Sigmoid colon (tissue), 7 donors: ENCODE measurements around the gene PCSK9. TPM values are rescaled to one million over a fixed set of nuclear protein-coding genes. Genes with fewer than 3 reads are reported as not detected.

Experiments used
- DNase-seq: peaks from one replicate; pipeline ENCODE4 v3.0.0-alpha.2; 2019
- H3K27ac ChIP-seq, 4 donors: fragments of 200-600 bp; sonication (generic); one replicate each; pipeline ENCODE4 v1.5.1; 2016 to 2019; ENCODE audit warnings: mild to moderate bottlenecking in 1 of 4
- H3K27me3 ChIP-seq, 3 donors: fragments of 200-600 bp; sonication (generic); one replicate each; pipeline ENCODE4 v1.5.1; 2019; ENCODE audit warnings: mild to moderate bottlenecking in 1 of 3
- H3K36me3 ChIP-seq, 4 donors: fragments of 200-600 bp; sonication (generic); one replicate each; pipeline ENCODE4 v1.5.1; 2016 to 2019
- H3K4me1 ChIP-seq, 4 donors: fragments of 200-600 bp; sonication (generic); one replicate each; pipeline ENCODE4 v1.5.1; 2017 to 2019
- H3K4me3 ChIP-seq, 4 donors: fragments of 200-600 bp; sonication (generic); one replicate each; pipeline ENCODE4 v1.5.1; 2017 to 2019; ENCODE audit warnings: mild to moderate bottlenecking in 2 of 4, moderate library complexity in 1 of 4
- H3K9me3 ChIP-seq, 4 donors: fragments of 200-600 bp in 3 of 4; sonication (generic) in 3 of 4; one replicate each; pipeline versions ENCODE4 v1.5.1 to v1.6.1; 2013 to 2019
- CTCF ChIP-seq, 4 experiments: fragments of 450-650 bp in 3 of 4; fragments of 200-600 bp in 1 of 4; IDR thresholded peaks; one replicate each; pipeline ENCODE4 v1.5.1; 2016 to 2019; ENCODE audit warnings: antibody characterized with exemption in 4 of 4, mild to moderate bottlenecking in 3 of 4, moderate library complexity in 2 of 4
- EP300 ChIP-seq, 4 donors: sonication (generic); formaldehyde crosslinking; IDR thresholded peaks; one replicate each; pipeline ENCODE4 v1.6.1; 2017; ENCODE audit warnings: antibody characterized with exemption in 4 of 4
- POLR2A ChIP-seq, 2 donors: fragments of 450-650 bp; IDR thresholded peaks; one replicate each; pipeline ENCODE4 v1.6.1; 2016; ENCODE audit warnings: antibody characterized with exemption in 2 of 2, mild to moderate bottlenecking in 2 of 2, moderate library complexity in 2 of 2
- POLR2AphosphoS5 ChIP-seq, 4 donors: sonication (generic); formaldehyde crosslinking; IDR thresholded peaks; one replicate each; pipeline ENCODE4 v1.6.1; 2017; ENCODE audit warnings: antibody characterized with exemption in 4 of 4
- WGBS, 2 donors: extraction: QIAGEN DNeasy Blood & Tissue Kit; methylation state at CpG; one replicate each; pipeline ENCODE4 v1.1.7; 2013; 5-methylcytosine and 5-hydroxymethylcytosine counted together
- intact Hi-C: fragments of 100-400 bp; cut with DNase I; formaldehyde crosslinking; loops from one replicate; pipeline ENCODE4 v1.15.1; 2023
- polyA plus RNA-seq, 3 donors: library from polyadenylated mRNA; stranded (reverse); fragments of 200-250 nt; gene quantifications; one replicate each; pipeline ENCODE4 v1.2.3, GENCODE V29; 2013
- total RNA-seq, 4 donors: library from RNA; depleted of rRNA; stranded (reverse); fragments of >200 nt; gene quantifications; one replicate each; pipeline ENCODE4 v1.1.0, GENCODE V29; 2016
- donor health status: healthy with polysubstance abuse.
- donor health status: Bipolar disorder and iron deficiency.
- donor health status: healthy.

The PCSK9 gene
- total and polyA plus RNA-seq, 7 donors: 0.28 to 41.9 (median 3.4) TPM; not detected in 3

- WGBS, 2 donors: 78 to 79% methylated on average over 2 of the region's 2 CpGs
- Histone ChIP-seq H3K36me3 (peaks cover 39 to 100% (median 72%) of the 10 kb centered on the region in 4 donors), H3K27me3 (no peaks in the 10 kb centered on the region), H3K9me3 (no peaks in the 10 kb centered on the region), H3K4me1 (peaks cover 0 to 12% (median 0%) of the 10 kb centered on the region in 4 donors), H3K4me3 (no peak overlapping the region), H3K27ac (peak overlapping the region in 1 of 4 donors; percentile 30)
- intact Hi-C loops: no loop called here
- DNase-seq: no peak
- TF ChIP-seq POLR2AphosphoS5 (IDR thresholded peaks at IDR 0.05): no peak
- no peak for TF ChIP-seq POLR2A (IDR thresholded peaks at IDR 0.05)
- TF ChIP-seq EP300 (IDR thresholded peaks at IDR 0.05): no peak
- TF ChIP-seq CTCF (IDR thresholded peaks at IDR 0.05): no peak
These were observed 42.6 kb downstream of the PCSK9 start for GRCh38 chr1:55081905-55082296.

DNA sequence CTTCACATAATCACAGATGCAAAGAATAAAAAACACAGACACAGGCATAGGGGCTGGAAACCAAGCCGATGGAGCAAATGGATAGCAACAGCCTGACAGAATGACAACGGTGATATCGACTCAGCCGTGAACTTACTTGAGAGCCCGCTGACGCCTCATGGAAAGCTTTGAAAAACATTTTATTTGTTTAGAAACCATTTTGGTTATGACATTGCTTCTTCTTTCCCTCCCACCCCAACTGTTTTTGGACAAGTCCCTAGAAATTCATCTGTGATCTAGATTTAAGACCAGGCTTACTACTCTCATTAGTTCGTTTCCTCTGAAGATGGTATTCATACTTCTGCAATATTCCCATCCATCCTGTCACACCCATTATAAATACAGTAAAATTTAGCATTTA, 44.9 kb downstream of the PCSK9 start:
- Histone ChIP-seq H3K9me3 (no peaks in the 10 kb centered on the region), H3K27ac (no peak overlapping the region), H3K36me3 (peaks cover 28 to 100% (median 75%) of the 10 kb centered on the region in 4 donors), H3K4me3 (no peak overlapping the region), H3K27me3 (no peaks in the 10 kb centered on the region), H3K4me1 (peaks cover 0 to 12% (median 0%) of the 10 kb centered on the region in 4 donors)
- 94 to 95% methylated on average over 7 of the region's 7 CpGs for WGBS, 2 donors
- DNase-seq: no peak
- no peak for TF ChIP-seq POLR2A (IDR thresholded peaks at IDR 0.05)
- TF ChIP-seq EP300 (IDR thresholded peaks at IDR 0.05): no peak
- no peak for TF ChIP-seq CTCF (IDR thresholded peaks at IDR 0.05)
- no peak for TF ChIP-seq POLR2AphosphoS5 (IDR thresholded peaks at IDR 0.05)
- intact Hi-C loops: no loop called here

DNA sequence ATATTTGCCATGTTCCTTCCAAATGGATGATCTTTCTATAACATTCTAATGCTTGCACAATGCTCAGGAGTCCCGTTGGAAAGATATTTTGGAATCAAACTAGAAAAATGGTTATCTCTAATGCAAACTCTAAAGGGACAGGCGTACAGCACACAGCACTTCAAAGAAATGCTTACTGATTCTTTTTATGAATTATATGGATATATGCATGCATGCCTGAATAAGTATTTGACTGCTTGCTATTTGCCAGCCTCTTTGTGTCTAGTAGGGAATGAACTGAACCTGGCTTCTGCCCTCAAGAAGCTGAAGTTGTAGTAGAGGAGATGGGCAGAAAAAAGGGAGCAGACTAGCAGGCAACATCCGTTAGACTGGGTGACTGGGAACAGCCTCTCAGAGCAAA, 48.1 kb downstream of the PCSK9 start:
- no peak for DNase-seq
- no peak overlapping the region for H3K27ac ChIP-seq
- H3K36me3 ChIP-seq: peaks cover 36 to 100% (median 78%) of the 10 kb centered on the region in 4 donors
- no peaks in the 10 kb centered on the region for H3K4me1 ChIP-seq
- H3K27me3 ChIP-seq: no peaks in the 10 kb centered on the region
- intact Hi-C loops: no loop called here
- no peak overlapping the region for H3K4me3 ChIP-seq
- TF ChIP-seq CTCF (IDR thresholded peaks at IDR 0.05) (no peak), EP300 (IDR thresholded peaks at IDR 0.05) (no peak), POLR2AphosphoS5 (IDR thresholded peaks at IDR 0.05) (no peak), POLR2A (IDR thresholded peaks at IDR 0.05) (no peak)
- no peaks in the 10 kb centered on the region for H3K9me3 ChIP-seq
- 89 to 92% methylated on average over 3 of the region's 3 CpGs for WGBS, 2 donors

DNA sequence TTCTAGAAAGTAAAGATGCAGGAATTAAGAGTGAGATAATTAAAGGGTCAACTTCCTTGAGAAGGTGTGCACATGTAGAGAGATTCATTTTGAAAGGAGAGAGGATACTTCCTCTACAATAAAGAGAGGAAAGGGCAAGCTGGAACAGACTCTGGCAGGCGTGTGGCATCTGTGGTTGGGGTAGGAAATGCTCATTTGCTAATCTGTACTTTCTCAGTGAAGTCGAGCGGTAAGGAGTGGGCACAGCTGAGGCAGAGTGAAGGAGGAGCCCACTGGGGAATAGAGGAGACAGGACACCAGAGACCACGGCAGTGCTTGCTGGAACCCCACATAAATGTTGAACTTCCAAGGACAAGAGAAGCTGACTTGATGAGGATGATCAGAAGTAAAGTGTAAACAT, 49.1 kb downstream of the PCSK9 start:
- Histone ChIP-seq H3K27ac (no peak overlapping the region), H3K9me3 (no peaks in the 10 kb centered on the region), H3K4me1 (no peaks in the 10 kb centered on the region), H3K36me3 (peaks cover 42 to 100% (median 77%) of the 10 kb centered on the region in 4 donors), H3K27me3 (no peaks in the 10 kb centered on the region), H3K4me3 (no peak overlapping the region)
- TF ChIP-seq EP300 (IDR thresholded peaks at IDR 0.05) (no peak), POLR2A (IDR thresholded peaks at IDR 0.05) (no peak), CTCF (IDR thresholded peaks at IDR 0.05) (no peak), POLR2AphosphoS5 (IDR thresholded peaks at IDR 0.05) (no peak)
- no peak for DNase-seq
- intact Hi-C loops: no loop called here
- WGBS, 2 donors: 51 to 84% methylated on average over 4 of the region's 4 CpGs

GRCh38 chr1:55089683-55090082, 50.3 kb downstream of the PCSK9 start:
- H3K36me3 ChIP-seq: peaks cover 41 to 100% (median 78%) of the 10 kb centered on the region in 4 donors
- no peaks in the 10 kb centered on the region for H3K4me1 ChIP-seq
- no peak for DNase-seq
- H3K9me3 ChIP-seq: no peaks in the 10 kb centered on the region
- intact Hi-C loops: no loop called here
- WGBS, 2 donors: 89 to 91% methylated on average over 2 of the region's 2 CpGs
- no peak for TF ChIP-seq CTCF (IDR thresholded peaks at IDR 0.05)
- TF ChIP-seq POLR2A (IDR thresholded peaks at IDR 0.05): no peak
- no peak for TF ChIP-seq POLR2AphosphoS5 (IDR thresholded peaks at IDR 0.05)
- TF ChIP-seq EP300 (IDR thresholded peaks at IDR 0.05): no peak
- H3K27me3 ChIP-seq: no peaks in the 10 kb centered on the region
- H3K27ac ChIP-seq: no peak overlapping the region
- no peak overlapping the region for H3K4me3 ChIP-seq
